Stromal cell of bone marrow (primary cell): Measurements from ENCODE around the gene FGF22.

Experiments used
- DNase-seq: peaks from one replicate; pipeline ENCODE4 v3.0.0-alpha.2; 2012; ENCODE audit warnings: low read depth

FGF22 gene

GRCh38 chr19:643736-644135 lies 4.1 kb downstream of the FGF22 start:
- DNase-seq = no peak

- no peak for DNase-seq
Observed at GRCh38 chr19:644363-644762, 4.7 kb downstream of the FGF22 start.

- DNase-seq = no peak
Observed at GRCh38 chr19:644789-645188, 5.1 kb downstream of the FGF22 start.

GRCh38 chr19:645912-646778 lies 6.5 kb downstream of the FGF22 start:
- DNase-seq = no peak

- no peak for DNase-seq
Observed at GRCh38 chr19:646779-647565, 7.3 kb downstream of the FGF22 start.

- no peak for DNase-seq
Observed at GRCh38 chr19:647566-648284, 8.0 kb downstream of the FGF22 start.

- no peak for DNase-seq
Observed at GRCh38 chr19:648305-648704, 8.6 kb downstream of the FGF22 start.

GRCh38 chr19:648904-649801 lies 9.5 kb downstream of the FGF22 start:
- no peak for DNase-seq

GRCh38 chr19:650121-650520 lies 10.4 kb downstream of the FGF22 start:
- no peak for DNase-seq

GRCh38 chr19:651114-651818 lies 11.6 kb downstream of the FGF22 start:
- DNase-seq = no peak

- no peak for DNase-seq
Observed at GRCh38 chr19:651991-652390, 12.3 kb downstream of the FGF22 start.

GRCh38 chr19:652467-653389 lies 13.0 kb downstream of the FGF22 start:
- no peak for DNase-seq

- no peak for DNase-seq
Observed at GRCh38 chr19:653425-653824, 13.7 kb downstream of the FGF22 start.

- DNase-seq = no peak
Observed at GRCh38 chr19:655691-656090, 16.0 kb downstream of the FGF22 start.

GRCh38 chr19:656751-657559 lies 17.3 kb downstream of the FGF22 start:
- DNase-seq = no peak

GRCh38 chr19:657611-658010 lies 17.9 kb downstream of the FGF22 start:
- no peak for DNase-seq

- DNase-seq = no peak
Observed at GRCh38 chr19:658059-658839, 18.6 kb downstream of the FGF22 start.
